HG03196 (cell line): ENCODE data around the gene ARNT2.

Experiments used
- ATAC-seq: cut with Tn5 transposase; IDR thresholded peaks from one replicate; pipeline ENCODE4 v1.9.1; 2021; ENCODE audit not compliant: unreplicated experiment

The ARNT2 gene

GRCh38 chr15:80464951-80465625, 60.9 kb downstream of the ARNT2 start:
- no peak for ATAC-seq

GRCh38 chr15:80465626-80466005, 61.4 kb downstream of the ARNT2 start:
- ATAC-seq: no peak

GRCh38 chr15:80466543-80466942, 62.4 kb downstream of the ARNT2 start:
- ATAC-seq: no peak

- ATAC-seq: no peak
Measured at GRCh38 chr15:80467311-80467714, 63.1 kb downstream of the ARNT2 start.

GRCh38 chr15:80468796-80469195, 64.6 kb downstream of the ARNT2 start:
- no peak for ATAC-seq

GRCh38 chr15:80471881-80472280, 67.7 kb downstream of the ARNT2 start:
- ATAC-seq: no peak

GRCh38 chr15:80473286-80474223, 69.4 kb downstream of the ARNT2 start:
- no peak for ATAC-seq

GRCh38 chr15:80474224-80475215, 70.3 kb downstream of the ARNT2 start:
- ATAC-seq: no peak

- no peak for ATAC-seq
Measured at GRCh38 chr15:80475572-80475971, 71.4 kb downstream of the ARNT2 start.

GRCh38 chr15:80476036-80476435, 71.9 kb downstream of the ARNT2 start:
- ATAC-seq: no peak

GRCh38 chr15:80478075-80478474, 73.9 kb downstream of the ARNT2 start:
- ATAC-seq: no peak

GRCh38 chr15:80479191-80479590, 75.0 kb downstream of the ARNT2 start:
- no peak for ATAC-seq

- no peak for ATAC-seq
Measured at GRCh38 chr15:80480171-80480811, 76.1 kb downstream of the ARNT2 start.

GRCh38 chr15:80480909-80481308, 76.7 kb downstream of the ARNT2 start:
- ATAC-seq: no peak

- ATAC-seq: no peak
Measured at GRCh38 chr15:80482696-80483095, 78.5 kb downstream of the ARNT2 start.

- ATAC-seq: no peak
Measured at GRCh38 chr15:80483725-80484161, 79.6 kb downstream of the ARNT2 start.

GRCh38 chr15:80484333-80484864, 80.2 kb downstream of the ARNT2 start:
- ATAC-seq: no peak

- no peak for ATAC-seq
Measured at GRCh38 chr15:80485370-80486164, 81.4 kb downstream of the ARNT2 start.

GRCh38 chr15:80487839-80488390, 83.7 kb downstream of the ARNT2 start:
- ATAC-seq: no peak
